Panc1 (cell line): Measurements from ENCODE around the gene OSBPL9.
"Not testable (repeated sequence)": the region's sequence is repeated elsewhere in the genome, so short reads cannot be mapped to it uniquely, and the experiment has no call there.

Source experiments
- POLR2AphosphoS5 ChIP-seq: IDR thresholded peaks from 2 replicates; pipeline ENCODE4 v1.6.1; 2012; ENCODE audit warnings: mild to moderate bottlenecking, low read depth, low read length, moderate library complexity
- SIN3A ChIP-seq: IDR thresholded peaks from 2 replicates; pipeline ENCODE4 v1.6.1; 2012; ENCODE audit warnings: low read depth, mild to moderate bottlenecking, low read length, moderate library complexity, borderline replicate concordance; ENCODE audit not compliant: insufficient read depth
- TF ChIP-seq, protein P1 (sequence below): fragments of 450-650 bp; IDR thresholded peaks from 2 replicates; pipeline ENCODE4 v1.5.1; 2017; ENCODE audit warnings: mild to moderate bottlenecking
- TF ChIP-seq, protein P2 (sequence below), 2 experiments: IDR thresholded peaks; 2 replicates each; pipeline ENCODE4 v1.6.1; 2011 to 2012; ENCODE audit warnings: low read depth in 2 of 2, control low read depth in 1 of 2, low read length in 1 of 2, mild to moderate bottlenecking in 1 of 2, moderate library complexity in 1 of 2; ENCODE audit not compliant: insufficient read depth in 1 of 2

GRCh38 chr1:51610104-51610503, 6.8 kb upstream of the OSBPL9 start:
- TF ChIP-seq, protein P1, sequence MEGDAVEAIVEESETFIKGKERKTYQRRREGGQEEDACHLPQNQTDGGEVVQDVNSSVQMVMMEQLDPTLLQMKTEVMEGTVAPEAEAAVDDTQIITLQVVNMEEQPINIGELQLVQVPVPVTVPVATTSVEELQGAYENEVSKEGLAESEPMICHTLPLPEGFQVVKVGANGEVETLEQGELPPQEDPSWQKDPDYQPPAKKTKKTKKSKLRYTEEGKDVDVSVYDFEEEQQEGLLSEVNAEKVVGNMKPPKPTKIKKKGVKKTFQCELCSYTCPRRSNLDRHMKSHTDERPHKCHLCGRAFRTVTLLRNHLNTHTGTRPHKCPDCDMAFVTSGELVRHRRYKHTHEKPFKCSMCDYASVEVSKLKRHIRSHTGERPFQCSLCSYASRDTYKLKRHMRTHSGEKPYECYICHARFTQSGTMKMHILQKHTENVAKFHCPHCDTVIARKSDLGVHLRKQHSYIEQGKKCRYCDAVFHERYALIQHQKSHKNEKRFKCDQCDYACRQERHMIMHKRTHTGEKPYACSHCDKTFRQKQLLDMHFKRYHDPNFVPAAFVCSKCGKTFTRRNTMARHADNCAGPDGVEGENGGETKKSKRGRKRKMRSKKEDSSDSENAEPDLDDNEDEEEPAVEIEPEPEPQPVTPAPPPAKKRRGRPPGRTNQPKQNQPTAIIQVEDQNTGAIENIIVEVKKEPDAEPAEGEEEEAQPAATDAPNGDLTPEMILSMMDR = not testable (repeated sequence)
- TF ChIP-seq SIN3A, POLR2AphosphoS5: not testable (repeated sequence)
- TF ChIP-seq, protein P2, sequence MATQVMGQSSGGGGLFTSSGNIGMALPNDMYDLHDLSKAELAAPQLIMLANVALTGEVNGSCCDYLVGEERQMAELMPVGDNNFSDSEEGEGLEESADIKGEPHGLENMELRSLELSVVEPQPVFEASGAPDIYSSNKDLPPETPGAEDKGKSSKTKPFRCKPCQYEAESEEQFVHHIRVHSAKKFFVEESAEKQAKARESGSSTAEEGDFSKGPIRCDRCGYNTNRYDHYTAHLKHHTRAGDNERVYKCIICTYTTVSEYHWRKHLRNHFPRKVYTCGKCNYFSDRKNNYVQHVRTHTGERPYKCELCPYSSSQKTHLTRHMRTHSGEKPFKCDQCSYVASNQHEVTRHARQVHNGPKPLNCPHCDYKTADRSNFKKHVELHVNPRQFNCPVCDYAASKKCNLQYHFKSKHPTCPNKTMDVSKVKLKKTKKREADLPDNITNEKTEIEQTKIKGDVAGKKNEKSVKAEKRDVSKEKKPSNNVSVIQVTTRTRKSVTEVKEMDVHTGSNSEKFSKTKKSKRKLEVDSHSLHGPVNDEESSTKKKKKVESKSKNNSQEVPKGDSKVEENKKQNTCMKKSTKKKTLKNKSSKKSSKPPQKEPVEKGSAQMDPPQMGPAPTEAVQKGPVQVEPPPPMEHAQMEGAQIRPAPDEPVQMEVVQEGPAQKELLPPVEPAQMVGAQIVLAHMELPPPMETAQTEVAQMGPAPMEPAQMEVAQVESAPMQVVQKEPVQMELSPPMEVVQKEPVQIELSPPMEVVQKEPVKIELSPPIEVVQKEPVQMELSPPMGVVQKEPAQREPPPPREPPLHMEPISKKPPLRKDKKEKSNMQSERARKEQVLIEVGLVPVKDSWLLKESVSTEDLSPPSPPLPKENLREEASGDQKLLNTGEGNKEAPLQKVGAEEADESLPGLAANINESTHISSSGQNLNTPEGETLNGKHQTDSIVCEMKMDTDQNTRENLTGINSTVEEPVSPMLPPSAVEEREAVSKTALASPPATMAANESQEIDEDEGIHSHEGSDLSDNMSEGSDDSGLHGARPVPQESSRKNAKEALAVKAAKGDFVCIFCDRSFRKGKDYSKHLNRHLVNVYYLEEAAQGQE (IDR thresholded peaks at IDR 0.05; ENCODE audit: insufficient read depth in 1 of 2, low read depth in 2 of 2, low read length in 1 of 2) = not testable (repeated sequence)
